ENCODE measurements around the gene AGFG1.

DNA sequence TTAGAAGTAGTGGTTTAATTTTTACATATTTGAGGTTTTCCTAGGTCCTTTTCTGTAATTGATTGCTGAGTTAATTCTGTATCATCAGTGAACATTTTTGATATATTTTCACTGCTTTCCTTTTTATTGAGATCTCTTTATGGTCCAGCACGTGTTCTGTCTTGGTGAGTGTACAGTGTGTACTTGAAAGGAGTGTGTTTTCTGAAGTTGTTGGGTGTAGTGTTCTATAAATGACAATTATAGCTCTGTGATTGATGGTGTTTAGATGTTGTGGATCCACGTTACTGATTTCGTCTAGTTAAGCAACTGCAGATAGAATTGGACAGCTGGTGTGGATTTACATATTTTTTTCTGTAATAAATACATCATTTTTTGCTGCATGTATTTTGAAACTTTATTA is 32.7 kb downstream of the AGFG1 start:
- TF ChIP-seq CTCF (IDR thresholded peaks at IDR 0.05) (no peak), POLR2A (IDR thresholded peaks at IDR 0.05) (no peak)

Data from suprapubic skin (tissue), 3 donors.